HEK293 (cell line): ENCODE measurements around the gene RHBDD2.

Source experiments
- GLI4 ChIP-seq: fragments of 450-650 bp; formaldehyde crosslinking; IDR thresholded peaks from 2 replicates; pipeline ENCODE4 v1.5.1; 2016; ENCODE audit warnings: missing biosample characterization, missing genetic modification characterization
- HOXD13 ChIP-seq: sonication (generic); formaldehyde crosslinking; IDR thresholded peaks from 2 replicates; pipeline ENCODE4 v1.8.0; 2022; ENCODE audit warnings: missing genetic modification reagents, borderline replicate concordance
- KLF1 ChIP-seq: fragments of 450-650 bp; formaldehyde crosslinking; IDR thresholded peaks from 2 replicates; pipeline ENCODE4 v1.5.1; 2016; ENCODE audit warnings: missing biosample characterization, missing genetic modification characterization
- KLF10 ChIP-seq: fragments of 450-650 bp; IDR thresholded peaks from 2 replicates; pipeline ENCODE4 v1.5.1; 2018; ENCODE audit warnings: missing biosample characterization, mild to moderate bottlenecking, missing genetic modification characterization
- PRDM2 ChIP-seq: fragments of 450-650 bp; formaldehyde crosslinking; IDR thresholded peaks from 2 replicates; pipeline ENCODE4 v1.5.1; 2016; ENCODE audit warnings: missing biosample characterization, missing genetic modification characterization, borderline replicate concordance
- ZBTB44 ChIP-seq: fragments of 450-650 bp; IDR thresholded peaks from 2 replicates; pipeline ENCODE4 v1.5.1; 2018; ENCODE audit warnings: missing biosample characterization, mild to moderate bottlenecking, missing genetic modification characterization
- ZBTB8A ChIP-seq: fragments of 450-650 bp; formaldehyde crosslinking; IDR thresholded peaks from 2 replicates; pipeline ENCODE4 v1.5.1; 2016; ENCODE audit warnings: missing biosample characterization, missing genetic modification characterization
- ZFHX2 ChIP-seq: fragments of 450-650 bp; formaldehyde crosslinking; conservative IDR thresholded peaks from 2 replicates; pipeline ENCODE4 v1.5.1; 2016; ENCODE audit warnings: missing biosample characterization, missing genetic modification characterization
- ZFP3 ChIP-seq: fragments of 450-650 bp; formaldehyde crosslinking; IDR thresholded peaks from 2 replicates; pipeline ENCODE4 v1.5.1; 2016; ENCODE audit warnings: low read depth, missing biosample characterization, missing genetic modification characterization
- ZFP41 ChIP-seq: fragments of 450-650 bp; formaldehyde crosslinking; IDR thresholded peaks from 2 replicates; pipeline ENCODE4 v1.5.1; 2016; ENCODE audit warnings: missing biosample characterization, missing genetic modification characterization, borderline replicate concordance
- ZNF121 ChIP-seq: fragments of 450-650 bp; formaldehyde crosslinking; IDR thresholded peaks from 2 replicates; pipeline ENCODE4 v1.5.1; 2016; ENCODE audit warnings: missing biosample characterization, missing genetic modification characterization
- ZNF133 ChIP-seq: fragments of 450-650 bp; formaldehyde crosslinking; IDR thresholded peaks from 2 replicates; pipeline ENCODE4 v1.5.1; 2016; ENCODE audit warnings: missing biosample characterization, missing genetic modification characterization
- ZNF266 ChIP-seq: fragments of 450-650 bp; formaldehyde crosslinking; IDR thresholded peaks from 2 replicates; pipeline ENCODE4 v1.5.1; 2016; ENCODE audit warnings: missing biosample characterization, missing genetic modification characterization, low read depth
- ZNF350 ChIP-seq: fragments of 450-650 bp; formaldehyde crosslinking; IDR thresholded peaks from 2 replicates; pipeline ENCODE4 v1.5.0; 2017; ENCODE audit warnings: missing biosample characterization, mild to moderate bottlenecking, missing genetic modification characterization
- ZNF423 ChIP-seq: fragments of 450-650 bp; formaldehyde crosslinking; IDR thresholded peaks from 2 replicates; pipeline ENCODE4 v1.5.1; 2016; ENCODE audit warnings: missing biosample characterization, missing genetic modification characterization
- ZNF596 ChIP-seq: fragments of 450-650 bp; IDR thresholded peaks from 2 replicates; pipeline ENCODE4 v1.5.0; 2018; ENCODE audit warnings: missing biosample characterization, mild to moderate bottlenecking, missing genetic modification characterization, moderate library complexity
- ZNF660 ChIP-seq: fragments of 450-650 bp; IDR thresholded peaks from 2 replicates; pipeline ENCODE4 v1.5.1; 2018; ENCODE audit warnings: missing biosample characterization, mild to moderate bottlenecking, missing genetic modification characterization
- ZNF76 ChIP-seq: fragments of 450-650 bp; formaldehyde crosslinking; IDR thresholded peaks from 2 replicates; pipeline ENCODE4; 2016; ENCODE audit warnings: low read depth, missing biosample characterization, missing genetic modification characterization, borderline replicate concordance
- ZNF768 ChIP-seq: fragments of 450-650 bp; formaldehyde crosslinking; IDR thresholded peaks from 2 replicates; pipeline ENCODE4 v1.5.1; 2018; ENCODE audit warnings: missing biosample characterization, mild to moderate bottlenecking, missing genetic modification characterization
- ZNF785 ChIP-seq: fragments of 450-650 bp; formaldehyde crosslinking; IDR thresholded peaks from 2 replicates; pipeline ENCODE4 v1.5.1; 2016; ENCODE audit warnings: missing biosample characterization, missing genetic modification characterization
- ZNF837 ChIP-seq: fragments of 450-650 bp; formaldehyde crosslinking; IDR thresholded peaks from 2 replicates; pipeline ENCODE4 v1.5.1; 2016; ENCODE audit warnings: missing biosample characterization, missing genetic modification characterization
- ZNF843 ChIP-seq: fragments of 450-650 bp; formaldehyde crosslinking; IDR thresholded peaks from 2 replicates; pipeline ENCODE4 v1.5.1; 2016; ENCODE audit warnings: missing biosample characterization, missing genetic modification characterization
- ZSCAN23 ChIP-seq: fragments of 450-650 bp; formaldehyde crosslinking; IDR thresholded peaks from 2 replicates; pipeline ENCODE4 v1.5.1; 2016; ENCODE audit warnings: missing biosample characterization, missing genetic modification characterization
- ZSCAN30 ChIP-seq: fragments of 450-650 bp; IDR thresholded peaks from 2 replicates; pipeline ENCODE4 v1.5.1; 2018; ENCODE audit warnings: missing biosample characterization, mild to moderate bottlenecking, missing genetic modification characterization, moderate library complexity
- TF ChIP-seq, protein P1 (sequence below): fragments of 450-650 bp; formaldehyde crosslinking; IDR thresholded peaks from 2 replicates; pipeline ENCODE4 v1.5.1; 2016; ENCODE audit warnings: missing biosample characterization, missing genetic modification characterization
- TF ChIP-seq, protein P2 (sequence below): fragments of 450-650 bp; IDR thresholded peaks from 2 replicates; pipeline ENCODE4 v1.5.1; 2018; ENCODE audit warnings: missing biosample characterization, missing genetic modification characterization
- TF ChIP-seq, protein P3 (sequence below): fragments of 450-650 bp; formaldehyde crosslinking; IDR thresholded peaks from 2 replicates; pipeline ENCODE4 v1.5.1; 2016; ENCODE audit warnings: missing biosample characterization, missing genetic modification characterization

RHBDD2 gene

DNA sequence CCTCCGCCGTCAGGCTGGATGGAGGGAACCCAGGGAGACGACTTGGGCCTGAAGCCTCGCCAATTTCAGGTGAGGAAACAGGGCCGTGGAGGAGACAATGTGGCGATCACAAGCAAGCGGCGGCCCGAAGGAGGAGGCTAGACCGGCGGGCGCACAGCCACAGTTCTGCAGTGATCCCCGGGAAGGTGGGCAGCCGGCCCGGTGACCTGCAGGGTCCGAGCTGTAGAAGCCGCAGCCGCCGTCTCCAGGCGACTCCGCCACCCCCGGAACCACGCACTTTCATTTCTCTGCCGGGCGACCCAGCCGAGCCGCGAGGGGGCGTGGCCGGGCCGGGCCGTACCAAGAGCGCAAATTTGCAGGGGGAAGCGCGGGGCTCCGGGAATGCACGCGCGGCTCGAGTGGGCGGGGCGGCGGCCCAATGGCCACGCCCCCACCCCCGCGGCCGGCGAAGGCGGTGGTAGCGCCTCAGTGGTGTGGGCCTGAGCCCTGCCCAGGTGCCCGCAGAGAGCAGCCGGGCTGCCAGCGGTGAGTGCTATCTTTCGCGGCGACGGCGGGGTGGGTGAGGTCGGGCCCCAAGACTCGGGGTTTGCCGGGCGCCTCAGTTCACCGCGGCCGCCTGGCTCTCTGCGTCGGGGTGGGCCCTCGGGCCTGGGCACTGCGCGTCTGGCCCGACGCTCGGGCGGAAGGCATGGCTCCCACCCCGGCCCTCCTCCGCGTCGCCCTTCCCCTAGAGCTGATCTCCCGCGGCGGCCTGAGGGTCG, 36.0 kb downstream of the RHBDD2 start, which contains the start of gene POR (continued):
- TF ChIP-seq, protein P1, sequence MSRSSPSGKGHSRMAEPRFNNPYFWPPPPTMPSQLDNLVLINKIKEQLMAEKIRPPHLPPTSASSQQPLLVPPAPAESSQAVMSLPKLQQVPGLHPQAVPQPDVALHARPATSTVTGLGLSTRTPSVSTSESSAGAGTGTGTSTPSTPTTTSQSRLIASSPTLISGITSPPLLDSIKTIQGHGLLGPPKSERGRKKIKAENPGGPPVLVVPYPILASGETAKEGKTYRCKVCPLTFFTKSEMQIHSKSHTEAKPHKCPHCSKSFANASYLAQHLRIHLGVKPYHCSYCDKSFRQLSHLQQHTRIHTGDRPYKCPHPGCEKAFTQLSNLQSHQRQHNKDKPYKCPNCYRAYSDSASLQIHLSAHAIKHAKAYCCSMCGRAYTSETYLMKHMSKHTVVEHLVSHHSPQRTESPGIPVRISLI (tag by site-specific recombination): no peak
- TF ChIP-seq ZSCAN30 (peak; percentile 68), KLF10 (tag by site-specific recombination) (peak; percentile 86), ZNF133 (no peak), ZNF266 (tag by site-specific recombination) (no peak), ZNF121 (tag by site-specific recombination) (no peak), ZFP3 (no peak), ZSCAN23 (tag by site-specific recombination) (no peak), ZNF76 (tag by site-specific recombination) (peak; percentile 81; the same call in 1 of the 2 replicates), ZBTB44 (tag by site-specific recombination) (0 out of 2 replicates have a peak, but pooled peaks have one; percentile 44), ZFHX2 (peak; percentile 83), ZNF843 (peak; percentile 25; the same call in 1 of the 2 replicates), PRDM2 (tag by site-specific recombination) (no peak; the same call in 1 of the 2 replicates), KLF1 (tag by site-specific recombination) (peak; percentile 72), ZBTB8A (tag by site-specific recombination) (peak; percentile 74), GLI4 (tag by site-specific recombination) (no peak), ZNF423 (tag by site-specific recombination) (no peak), ZNF350 (tag by site-specific recombination) (no peak), ZFP41 (no peak), ZNF785 (tag by site-specific recombination) (no peak), HOXD13 (CRISPR knock-in tag) (peak; percentile 74; the same call in 1 of the 2 replicates), ZNF837 (tag by site-specific recombination) (no peak), ZNF768 (tag by site-specific recombination) (no peak), ZNF596 (tag by site-specific recombination) (peak; percentile 42; the same call in 1 of the 2 replicates), ZNF660 (tag by site-specific recombination) (peak; percentile 92)
- TF ChIP-seq, protein P2, sequence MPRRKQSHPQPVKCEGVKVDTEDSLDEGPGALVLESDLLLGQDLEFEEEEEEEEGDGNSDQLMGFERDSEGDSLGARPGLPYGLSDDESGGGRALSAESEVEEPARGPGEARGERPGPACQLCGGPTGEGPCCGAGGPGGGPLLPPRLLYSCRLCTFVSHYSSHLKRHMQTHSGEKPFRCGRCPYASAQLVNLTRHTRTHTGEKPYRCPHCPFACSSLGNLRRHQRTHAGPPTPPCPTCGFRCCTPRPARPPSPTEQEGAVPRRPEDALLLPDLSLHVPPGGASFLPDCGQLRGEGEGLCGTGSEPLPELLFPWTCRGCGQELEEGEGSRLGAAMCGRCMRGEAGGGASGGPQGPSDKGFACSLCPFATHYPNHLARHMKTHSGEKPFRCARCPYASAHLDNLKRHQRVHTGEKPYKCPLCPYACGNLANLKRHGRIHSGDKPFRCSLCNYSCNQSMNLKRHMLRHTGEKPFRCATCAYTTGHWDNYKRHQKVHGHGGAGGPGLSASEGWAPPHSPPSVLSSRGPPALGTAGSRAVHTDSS (tag by site-specific recombination): no peak
- TF ChIP-seq, protein P3, sequence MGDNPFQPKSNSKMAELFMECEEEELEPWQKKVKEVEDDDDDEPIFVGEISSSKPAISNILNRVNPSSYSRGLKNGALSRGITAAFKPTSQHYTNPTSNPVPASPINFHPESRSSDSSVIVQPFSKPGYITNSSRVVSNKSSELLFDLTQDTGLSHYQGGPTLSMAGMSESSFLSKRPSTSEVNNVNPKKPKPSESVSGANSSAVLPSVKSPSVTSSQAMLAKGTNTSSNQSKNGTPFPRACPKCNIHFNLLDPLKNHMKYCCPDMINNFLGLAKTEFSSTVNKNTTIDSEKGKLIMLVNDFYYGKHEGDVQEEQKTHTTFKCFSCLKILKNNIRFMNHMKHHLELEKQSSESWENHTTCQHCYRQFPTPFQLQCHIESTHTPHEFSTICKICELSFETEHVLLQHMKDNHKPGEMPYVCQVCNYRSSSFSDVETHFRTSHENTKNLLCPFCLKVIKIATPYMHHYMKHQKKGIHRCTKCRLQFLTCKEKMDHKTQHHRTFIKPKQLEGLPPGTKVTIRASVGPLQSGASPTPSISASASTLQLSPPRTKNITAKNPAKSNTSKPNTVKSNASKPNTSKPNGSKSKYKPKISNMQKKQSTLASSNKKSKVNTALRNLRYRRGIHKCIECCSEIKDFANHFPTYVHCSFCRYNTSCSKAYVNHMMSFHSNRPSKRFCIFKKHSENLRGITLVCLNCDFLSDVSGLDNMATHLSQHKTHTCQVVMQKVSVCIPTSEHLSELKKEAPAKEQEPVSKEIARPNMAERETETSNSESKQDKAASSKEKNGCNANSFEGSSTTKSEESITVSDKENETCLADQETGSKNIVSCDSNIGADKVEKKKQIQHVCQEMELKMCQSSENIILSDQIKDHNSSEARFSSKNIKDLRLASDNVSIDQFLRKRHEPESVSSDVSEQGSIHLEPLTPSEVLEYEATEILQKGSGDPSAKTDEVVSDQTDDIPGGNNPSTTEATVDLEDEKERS (tag by site-specific recombination): no peak
